ENCODE measurements around the gene LDHA. TPM values are rescaled to one million over a fixed set of nuclear protein-coding genes. Genes with fewer than 3 reads are reported as not detected.

The LDHA gene
- total and polyA plus RNA-seq, 2 of the 13 experiments (the other 11 are each of a cell fraction or from before 2014, with no cell fraction given) = 805 to 1,547 TPM

DNA sequence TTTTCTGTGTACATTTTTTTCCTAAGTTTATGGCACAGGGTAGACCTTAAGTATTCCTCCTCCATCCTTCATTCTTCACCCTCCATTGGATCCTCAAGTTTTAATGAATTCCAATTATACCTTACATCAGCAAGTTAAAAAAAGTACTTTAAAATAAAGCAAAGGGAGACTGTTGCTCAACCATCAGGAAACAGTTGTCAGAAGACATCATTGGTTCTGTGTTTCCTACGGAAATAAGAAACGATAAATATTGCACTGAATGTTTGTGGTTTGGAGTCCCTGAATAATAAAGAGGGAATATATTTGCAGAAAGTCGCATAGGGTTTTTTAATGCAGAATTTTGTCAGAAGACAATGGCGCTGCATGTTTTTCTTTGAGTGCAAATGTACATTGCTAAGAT, 28.1 kb upstream of the LDHA start:
- H3K9ac ChIP-seq (ENCODE audit: insufficient read depth, low read depth, low read length) = no peak overlapping the region
- DNase-seq (ENCODE audit: low spot score) = no peak
- TF ChIP-seq, protein P1, sequence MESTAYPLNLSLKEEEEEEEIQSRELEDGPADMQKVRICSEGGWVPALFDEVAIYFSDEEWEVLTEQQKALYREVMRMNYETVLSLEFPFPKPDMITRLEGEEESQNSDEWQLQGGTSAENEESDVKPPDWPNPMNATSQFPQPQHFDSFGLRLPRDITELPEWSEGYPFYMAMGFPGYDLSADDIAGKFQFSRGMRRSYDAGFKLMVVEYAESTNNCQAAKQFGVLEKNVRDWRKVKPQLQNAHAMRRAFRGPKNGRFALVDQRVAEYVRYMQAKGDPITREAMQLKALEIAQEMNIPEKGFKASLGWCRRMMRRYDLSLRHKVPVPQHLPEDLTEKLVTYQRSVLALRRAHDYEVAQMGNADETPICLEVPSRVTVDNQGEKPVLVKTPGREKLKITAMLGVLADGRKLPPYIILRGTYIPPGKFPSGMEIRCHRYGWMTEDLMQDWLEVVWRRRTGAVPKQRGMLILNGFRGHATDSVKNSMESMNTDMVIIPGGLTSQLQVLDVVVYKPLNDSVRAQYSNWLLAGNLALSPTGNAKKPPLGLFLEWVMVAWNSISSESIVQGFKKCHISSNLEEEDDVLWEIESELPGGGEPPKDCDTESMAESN (CRISPR knock-in tag; conservative IDR thresholded peaks at IDR 0.05) = no peak
- TF ChIP-seq ZNF496 (CRISPR knock-in tag; IDR thresholded peaks at IDR 0.05; ENCODE audit: insufficient replicate concordance) (no peak), ZNF616 (CRISPR knock-in tag; IDR thresholded peaks at IDR 0.05; ENCODE audit: low read depth) (no peak), KLF6 (CRISPR knock-in tag; IDR thresholded peaks at IDR 0.05) (no peak), MXI1 (IDR thresholded peaks at IDR 0.05; ENCODE audit: borderline replicate concordance, low read depth, low read length) (no peak), MEIS2 (CRISPR knock-in tag; IDR thresholded peaks at IDR 0.05) (no peak), PRMT3 (CRISPR knock-in tag; IDR thresholded peaks at IDR 0.05; ENCODE audit: borderline replicate concordance, low read depth) (no peak), PTBP1 (IDR thresholded peaks at IDR 0.05; ENCODE audit: low read depth, low read length, poor library complexity, severe bottlenecking) (no peak), EEA1 (CRISPR knock-in tag; IDR thresholded peaks at IDR 0.05; ENCODE audit: borderline replicate concordance) (no peak)
- TF ChIP-seq, protein P2, sequence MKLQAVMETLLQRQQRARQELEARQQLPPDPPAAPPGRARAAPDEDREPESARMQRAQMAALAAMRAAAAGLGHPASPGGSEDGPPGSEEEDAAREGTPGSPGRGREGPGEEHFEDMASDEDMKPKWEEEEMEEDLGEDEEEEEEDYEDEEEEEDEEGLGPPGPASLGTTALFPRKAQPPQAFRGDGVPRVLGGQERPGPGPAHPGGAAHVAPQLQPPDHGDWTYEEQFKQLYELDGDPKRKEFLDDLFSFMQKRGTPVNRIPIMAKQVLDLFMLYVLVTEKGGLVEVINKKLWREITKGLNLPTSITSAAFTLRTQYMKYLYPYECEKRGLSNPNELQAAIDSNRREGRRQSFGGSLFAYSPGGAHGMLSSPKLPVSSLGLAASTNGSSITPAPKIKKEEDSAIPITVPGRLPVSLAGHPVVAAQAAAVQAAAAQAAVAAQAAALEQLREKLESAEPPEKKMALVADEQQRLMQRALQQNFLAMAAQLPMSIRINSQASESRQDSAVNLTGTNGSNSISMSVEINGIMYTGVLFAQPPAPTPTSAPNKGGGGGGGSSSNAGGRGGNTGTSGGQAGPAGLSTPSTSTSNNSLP (IDR thresholded peaks at IDR 0.05; ENCODE audit: low read depth, low read length) = no peak
- TF ChIP-seq, protein P3, sequence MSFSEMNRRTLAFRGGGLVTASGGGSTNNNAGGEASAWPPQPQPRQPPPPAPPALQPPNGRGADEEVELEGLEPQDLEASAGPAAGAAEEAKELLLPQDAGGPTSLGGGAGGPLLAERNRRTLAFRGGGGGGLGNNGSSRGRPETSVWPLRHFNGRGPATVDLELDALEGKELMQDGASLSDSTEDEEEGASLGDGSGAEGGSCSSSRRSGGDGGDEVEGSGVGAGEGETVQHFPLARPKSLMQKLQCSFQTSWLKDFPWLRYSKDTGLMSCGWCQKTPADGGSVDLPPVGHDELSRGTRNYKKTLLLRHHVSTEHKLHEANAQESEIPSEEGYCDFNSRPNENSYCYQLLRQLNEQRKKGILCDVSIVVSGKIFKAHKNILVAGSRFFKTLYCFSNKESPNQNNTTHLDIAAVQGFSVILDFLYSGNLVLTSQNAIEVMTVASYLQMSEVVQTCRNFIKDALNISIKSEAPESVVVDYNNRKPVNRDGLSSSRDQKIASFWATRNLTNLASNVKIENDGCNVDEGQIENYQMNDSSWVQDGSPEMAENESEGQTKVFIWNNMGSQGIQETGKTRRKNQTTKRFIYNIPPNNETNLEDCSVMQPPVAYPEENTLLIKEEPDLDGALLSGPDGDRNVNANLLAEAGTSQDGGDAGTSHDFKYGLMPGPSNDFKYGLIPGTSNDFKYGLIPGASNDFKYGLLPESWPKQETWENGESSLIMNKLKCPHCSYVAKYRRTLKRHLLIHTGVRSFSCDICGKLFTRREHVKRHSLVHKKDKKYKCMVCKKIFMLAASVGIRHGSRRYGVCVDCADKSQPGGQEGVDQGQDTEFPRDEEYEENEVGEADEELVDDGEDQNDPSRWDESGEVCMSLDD (CRISPR knock-in tag; IDR thresholded peaks at IDR 0.05; ENCODE audit: borderline replicate concordance) = no peak
- TF ChIP-seq, protein P4, sequence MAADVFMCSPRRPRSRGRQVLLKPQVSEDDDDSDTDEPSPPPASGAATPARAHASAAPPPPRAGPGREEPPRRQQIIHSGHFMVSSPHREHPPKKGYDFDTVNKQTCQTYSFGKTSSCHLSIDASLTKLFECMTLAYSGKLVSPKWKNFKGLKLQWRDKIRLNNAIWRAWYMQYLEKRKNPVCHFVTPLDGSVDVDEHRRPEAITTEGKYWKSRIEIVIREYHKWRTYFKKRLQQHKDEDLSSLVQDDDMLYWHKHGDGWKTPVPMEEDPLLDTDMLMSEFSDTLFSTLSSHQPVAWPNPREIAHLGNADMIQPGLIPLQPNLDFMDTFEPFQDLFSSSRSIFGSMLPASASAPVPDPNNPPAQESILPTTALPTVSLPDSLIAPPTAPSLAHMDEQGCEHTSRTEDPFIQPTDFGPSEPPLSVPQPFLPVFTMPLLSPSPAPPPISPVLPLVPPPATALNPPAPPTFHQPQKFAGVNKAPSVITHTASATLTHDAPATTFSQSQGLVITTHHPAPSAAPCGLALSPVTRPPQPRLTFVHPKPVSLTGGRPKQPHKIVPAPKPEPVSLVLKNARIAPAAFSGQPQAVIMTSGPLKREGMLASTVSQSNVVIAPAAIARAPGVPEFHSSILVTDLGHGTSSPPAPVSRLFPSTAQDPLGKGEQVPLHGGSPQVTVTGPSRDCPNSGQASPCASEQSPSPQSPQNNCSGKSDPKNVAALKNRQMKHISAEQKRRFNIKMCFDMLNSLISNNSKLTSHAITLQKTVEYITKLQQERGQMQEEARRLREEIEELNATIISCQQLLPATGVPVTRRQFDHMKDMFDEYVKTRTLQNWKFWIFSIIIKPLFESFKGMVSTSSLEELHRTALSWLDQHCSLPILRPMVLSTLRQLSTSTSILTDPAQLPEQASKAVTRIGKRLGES (CRISPR knock-in tag; IDR thresholded peaks at IDR 0.05; ENCODE audit: borderline replicate concordance) = no peak
- intact Hi-C loops (cut with micrococcal nuclease; ENCODE audit: unreplicated experiment) = no loop called here
- no peaks in the 10 kb centered on the region for H3K9me3 ChIP-seq (ENCODE audit: low read length)
- H3K4me1 ChIP-seq (ENCODE audit: insufficient read depth, low read length) = peaks cover 3% of the 10 kb centered on the region; the same call in 1 of the 2 replicates
- POLR2A ChIA-PET = no interaction called here
- H2AFZ ChIP-seq (ENCODE audit: low read length) = no peak overlapping the region
- no peak overlapping the region for H3K4me2 ChIP-seq (ENCODE audit: low read depth, low read length)
- no peaks in the 10 kb centered on the region for H3K27me3 ChIP-seq (ENCODE audit: control insufficient read depth in 1 of 2, insufficient read depth in 2 of 2, low read length in 2 of 2)
- ATAC-seq = no peak
- BruUV-seq (replicated peaks) = no TSS peak
- no peaks in the 10 kb centered on the region for H3K79me2 ChIP-seq (ENCODE audit: insufficient read depth, low read length)
- WGBS (ENCODE audit: low lambda C conversion rate) = 96% methylated on average over 4 of the region's 4 CpGs
- no peak for FAIRE-seq
- in situ Hi-C loops (cut with HindIII; ENCODE audit: extremely low pct_ligation_motif_present, low pct_unique_long_range_greater_than_20kb) = no loop called here
- no peak overlapping the region for H3K4me3 ChIP-seq (replicated peaks in 1 of 3; ENCODE audit: insufficient read depth in 1 of 3, low read depth in 2 of 3, low read length in 3 of 3)
- H3K36me3 ChIP-seq (replicated peaks in 1 of 2; ENCODE audit: control insufficient read depth in 1 of 2, insufficient read depth in 2 of 2, low read length in 2 of 2) = peaks cover 11 to 38% of the 10 kb centered on the region in 2 experiments; a peak in 4 of 5 replicates
- CTCF ChIA-PET (ENCODE audit: low intra/inter-chr PET ratio, low total read pairs) = no interaction called here
- no peak overlapping the region for H3K27ac ChIP-seq (ENCODE audit: extremely low read length, insufficient read depth, low read length)
- H4K20me1 ChIP-seq (ENCODE audit: insufficient read depth, low read length) = no peaks in the 10 kb centered on the region
